Trophoblast cell (in vitro differentiated cells and primary cell): ENCODE measurements around the gene IL33.

Source experiments
- DNase-seq, 2 donors: peaks; one replicate each; pipeline ENCODE4 v3.0.0-alpha.2; 2016
- H2AFZ ChIP-seq: 2 replicates; pipeline ENCODE4 v1.6.1; 2013; ENCODE audit warnings: low read length, moderate library complexity, mild to moderate bottlenecking; ENCODE audit not compliant: insufficient read depth, poor library complexity
- H2AK5ac ChIP-seq: 2 replicates; pipeline ENCODE4 v1.6.1; 2013; ENCODE audit warnings: mild to moderate bottlenecking, low read length
- H2BK120ac ChIP-seq: 2 replicates; pipeline ENCODE4 v1.6.1; 2013; ENCODE audit warnings: low read length, mild to moderate bottlenecking, moderate library complexity; ENCODE audit not compliant: insufficient read depth, poor library complexity
- H2BK12ac ChIP-seq: 2 replicates; pipeline ENCODE4 v1.6.1; 2013; ENCODE audit warnings: mild to moderate bottlenecking, low read length, moderate library complexity
- H2BK5ac ChIP-seq: 2 replicates; pipeline ENCODE4 v1.6.1; 2013; ENCODE audit warnings: low read length, low read depth, moderate library complexity, mild to moderate bottlenecking; ENCODE audit not compliant: poor library complexity
- H3K14ac ChIP-seq: 2 replicates; pipeline ENCODE4 v1.6.1; 2013; ENCODE audit warnings: mild to moderate bottlenecking, low read length
- H3K18ac ChIP-seq: 2 replicates; pipeline ENCODE4 v1.6.1; 2013; ENCODE audit warnings: mild to moderate bottlenecking, low read length
- H3K23ac ChIP-seq: 2 replicates; pipeline ENCODE4 v1.6.1; 2013; ENCODE audit warnings: low read length
- H3K27ac ChIP-seq: 2 replicates; pipeline ENCODE4 v1.5.1; 2013; ENCODE audit warnings: low read depth, mild to moderate bottlenecking, inconsistent platforms, low read length, moderate library complexity
- H3K27me3 ChIP-seq: 2 replicates; pipeline ENCODE4 v1.6.1; 2013; ENCODE audit warnings: inconsistent platforms, mild to moderate bottlenecking, low read length, moderate library complexity; ENCODE audit not compliant: insufficient read depth
- H3K36me3 ChIP-seq, 2 experiments: 1 replicate in 1 of 2; 2 replicates in 1 of 2; pipeline ENCODE4 v1.6.1; 2013; ENCODE audit warnings: low read length in 2 of 2, mild to moderate bottlenecking in 2 of 2, moderate library complexity in 1 of 2; ENCODE audit not compliant: insufficient read depth in 2 of 2, control insufficient read depth in 1 of 2
- H3K4ac ChIP-seq: 2 replicates; pipeline ENCODE4 v1.6.1; 2013; ENCODE audit warnings: low read depth, mild to moderate bottlenecking, low read length, moderate library complexity
- H3K4me1 ChIP-seq, 2 experiments: 1 replicate in 1 of 2; 2 replicates in 1 of 2; pipeline ENCODE4 v1.6.1; 2013; ENCODE audit warnings: low read length in 2 of 2, mild to moderate bottlenecking in 2 of 2, moderate library complexity in 1 of 2; ENCODE audit not compliant: insufficient read depth in 2 of 2, control insufficient read depth in 1 of 2
- H3K4me2 ChIP-seq: 2 replicates; pipeline ENCODE4 v1.6.1; 2013; ENCODE audit warnings: inconsistent platforms, mild to moderate bottlenecking, low read length, moderate library complexity
- H3K4me3 ChIP-seq: 2 replicates; pipeline ENCODE4 v1.5.1; 2013; ENCODE audit warnings: mild to moderate bottlenecking, low read depth, low read length, inconsistent platforms
- H3K79me1 ChIP-seq: one replicate; pipeline ENCODE4 v1.6.1; 2013; ENCODE audit warnings: low read length
- H3K79me2 ChIP-seq: 2 replicates; pipeline ENCODE4 v1.6.1; 2013; ENCODE audit warnings: low read length, mild to moderate bottlenecking; ENCODE audit not compliant: control insufficient read depth, insufficient read depth, poor library complexity
- H3K9ac ChIP-seq: 2 replicates; pipeline ENCODE4 v1.6.1; 2013; ENCODE audit warnings: mild to moderate bottlenecking, low read length
- H3K9me3 ChIP-seq: 2 replicates; pipeline ENCODE4 v1.6.1; 2013; ENCODE audit warnings: low read depth, mild to moderate bottlenecking, control low read depth, inconsistent platforms, low read length; ENCODE audit not compliant: insufficient read depth
- H4K12ac ChIP-seq: 2 replicates; pipeline ENCODE4 v1.6.1; 2013; ENCODE audit warnings: low read depth, mild to moderate bottlenecking, low read length, moderate library complexity
- H4K8ac ChIP-seq: 2 replicates; pipeline ENCODE4 v1.6.1; 2013; ENCODE audit warnings: low read depth, mild to moderate bottlenecking, low read length, moderate library complexity
- H4K91ac ChIP-seq: one replicate; pipeline ENCODE4 v1.6.1; 2013; ENCODE audit warnings: low read depth, mild to moderate bottlenecking, low read length, moderate library complexity
- WGBS: extraction: QIAGEN DNeasy Blood & Tissue Kit; methylation state at CpG from one replicate; pipeline ENCODE4 v1.1.7; 2013; ENCODE audit warnings: missing lambda C conversion rate; ENCODE audit not compliant: insufficient read length, insufficient coverage; ENCODE audit errors: extremely low coverage; 5-methylcytosine and 5-hydroxymethylcytosine counted together

IL33 gene

DNA sequence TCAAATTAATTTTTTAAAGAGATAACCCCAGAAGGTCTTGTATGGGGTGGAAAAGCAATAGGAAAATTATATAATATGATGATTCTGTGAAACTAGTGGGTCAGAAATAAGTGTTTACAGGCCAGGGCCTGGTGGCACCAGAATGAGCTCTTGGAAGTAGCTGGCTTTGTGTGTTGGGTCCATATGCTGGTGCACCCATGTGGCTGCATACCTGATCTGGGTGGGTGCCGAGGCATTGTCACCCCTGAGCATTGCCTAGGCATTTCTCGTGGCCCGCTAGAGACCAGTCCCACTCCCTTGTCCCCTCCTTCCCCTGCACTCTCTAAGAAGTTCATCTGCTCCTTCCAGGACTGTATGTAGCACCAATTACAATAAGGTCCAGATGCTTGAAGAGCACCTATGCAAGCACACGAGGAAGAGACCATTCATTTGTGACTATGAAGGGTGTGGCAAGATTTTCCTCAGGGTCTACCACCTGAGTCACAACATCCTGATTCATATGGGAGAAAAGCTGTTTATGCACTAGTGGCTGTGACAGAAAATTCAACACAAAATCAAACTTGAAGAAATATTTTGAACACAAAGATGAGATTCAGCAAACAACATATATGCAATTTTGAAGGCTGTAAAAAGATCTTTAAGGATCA, 19.8 kb upstream of the IL33 start:
- Histone ChIP-seq H4K91ac (no peak overlapping the region), H2BK5ac (no peak overlapping the region), H3K27ac (no peak overlapping the region), H2AFZ (no peak overlapping the region), H3K4ac (no peak overlapping the region), H3K14ac (no peak overlapping the region), H3K79me1 (no peaks in the 10 kb centered on the region), H4K8ac (no peak overlapping the region), H3K4me1 (peaks cover 0 to 2% of the 10 kb centered on the region in 2 experiments), H3K23ac (no peak overlapping the region), H3K9me3 (no peaks in the 10 kb centered on the region), H2BK120ac (no peak overlapping the region), H2BK12ac (no peak overlapping the region), H4K12ac (no peak overlapping the region), H3K4me2 (no peak overlapping the region), H3K36me3 (no peaks in the 10 kb centered on the region), H2AK5ac (no peak overlapping the region), H3K79me2 (no peaks in the 10 kb centered on the region), H3K27me3 (no peaks in the 10 kb centered on the region), H3K18ac (no peak overlapping the region), H3K4me3 (no peak overlapping the region), H3K9ac (no peak overlapping the region)
- no peak for DNase-seq
- no CpG with 5 or more reads among the region's 4 CpGs for WGBS

- no CpG with 5 or more reads among the region's 3 CpGs for WGBS
- no peak overlapping the region for H3K18ac ChIP-seq
- H3K9me3 ChIP-seq, result no peaks in the 10 kb centered on the region
- no peak overlapping the region for H4K12ac ChIP-seq
- no peaks in the 10 kb centered on the region for H3K79me2 ChIP-seq
- no peaks in the 10 kb centered on the region for H3K27me3 ChIP-seq
- H3K27ac ChIP-seq, result no peak overlapping the region
- H2BK12ac ChIP-seq, result no peak overlapping the region
- H3K14ac ChIP-seq, result no peak overlapping the region
- no peak overlapping the region for H3K4ac ChIP-seq
- H2AK5ac ChIP-seq, result no peak overlapping the region
- DNase-seq, result no peak
- no peaks in the 10 kb centered on the region for H3K79me1 ChIP-seq
- no peak overlapping the region for H2AFZ ChIP-seq
- no peak overlapping the region for H4K8ac ChIP-seq
- no peak overlapping the region for H2BK5ac ChIP-seq
- no peak overlapping the region for H3K4me2 ChIP-seq
- no peak overlapping the region for H3K9ac ChIP-seq
- H3K36me3 ChIP-seq, result no peaks in the 10 kb centered on the region
- no peak overlapping the region for H4K91ac ChIP-seq
- H3K4me1 ChIP-seq, result peaks cover 0 to 2% of the 10 kb centered on the region in 2 experiments
- no peak overlapping the region for H2BK120ac ChIP-seq
- no peak overlapping the region for H3K4me3 ChIP-seq
- H3K23ac ChIP-seq, result no peak overlapping the region
Measured at GRCh38 chr9:6197330-6197729, 18.3 kb upstream of the IL33 start.

DNA sequence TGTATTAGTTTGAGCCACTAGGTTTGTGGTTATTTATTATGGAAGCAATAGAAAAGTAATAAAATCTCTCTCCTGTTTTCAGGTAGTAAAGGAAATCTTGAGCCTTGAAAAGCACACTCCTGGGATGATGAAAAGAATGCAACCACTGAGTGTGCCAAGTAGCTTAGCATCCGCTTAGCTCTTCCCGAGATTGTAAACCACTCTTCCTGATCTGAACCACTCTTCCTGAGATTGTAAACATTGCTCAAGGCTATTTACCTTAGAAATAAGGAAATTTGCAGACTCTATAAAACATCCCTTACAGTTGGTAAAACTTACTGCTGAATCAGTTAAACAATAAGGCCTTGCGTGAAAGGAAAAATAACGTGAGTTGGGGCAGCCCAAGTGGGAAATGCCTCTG, 17.4 kb upstream of the IL33 start:
- H2BK12ac ChIP-seq, result no peak overlapping the region
- no peak for DNase-seq
- no peak overlapping the region for H3K14ac ChIP-seq
- H3K4me3 ChIP-seq, result no peak overlapping the region
- H4K12ac ChIP-seq, result no peak overlapping the region
- no peak overlapping the region for H2BK120ac ChIP-seq
- no peak overlapping the region for H3K9ac ChIP-seq
- no peak overlapping the region for H2BK5ac ChIP-seq
- H3K23ac ChIP-seq, result no peak overlapping the region
- H3K27ac ChIP-seq, result no peak overlapping the region
- no peak overlapping the region for H2AK5ac ChIP-seq
- no peak overlapping the region for H3K18ac ChIP-seq
- no peak overlapping the region for H4K91ac ChIP-seq
- H3K4me2 ChIP-seq, result no peak overlapping the region
- no peak overlapping the region for H2AFZ ChIP-seq
- WGBS, result no CpG with 5 or more reads among the region's 4 CpGs
- H3K4ac ChIP-seq, result no peak overlapping the region
- H3K79me2 ChIP-seq, result no peaks in the 10 kb centered on the region
- no peak overlapping the region for H4K8ac ChIP-seq
- H3K9me3 ChIP-seq, result no peaks in the 10 kb centered on the region
- peaks cover 0 to 2% of the 10 kb centered on the region in 2 experiments for H3K4me1 ChIP-seq
- H3K27me3 ChIP-seq, result no peaks in the 10 kb centered on the region
- no peaks in the 10 kb centered on the region for H3K79me1 ChIP-seq
- no peaks in the 10 kb centered on the region for H3K36me3 ChIP-seq

- Histone ChIP-seq H4K8ac (no peak overlapping the region), H3K9ac (no peak overlapping the region), H3K14ac (no peak overlapping the region), H3K27me3 (no peaks in the 10 kb centered on the region), H3K4me1 (peaks cover 0 to 2% of the 10 kb centered on the region in 2 experiments), H4K12ac (no peak overlapping the region), H2BK120ac (no peak overlapping the region), H4K91ac (no peak overlapping the region), H3K4me2 (no peak overlapping the region), H3K79me2 (no peaks in the 10 kb centered on the region), H2BK5ac (no peak overlapping the region), H3K36me3 (no peaks in the 10 kb centered on the region), H3K9me3 (no peaks in the 10 kb centered on the region), H2BK12ac (no peak overlapping the region), H3K79me1 (no peaks in the 10 kb centered on the region), H3K23ac (no peak overlapping the region), H3K4me3 (no peak overlapping the region), H2AK5ac (no peak overlapping the region), H3K4ac (no peak overlapping the region), H2AFZ (no peak overlapping the region), H3K27ac (no peak overlapping the region), H3K18ac (no peak overlapping the region)
- no peak for DNase-seq
- WGBS, result no CpG with 5 or more reads among the region's 3 CpGs
Measured at GRCh38 chr9:6199596-6199995, 16.0 kb upstream of the IL33 start.
